HepG2 (cell line): ENCODE data around the gene ADIPOR1. TPM values are rescaled to one million over a fixed set of nuclear protein-coding genes. Genes with fewer than 3 reads are reported as not detected.

ENCODE experiments used
- ATF1 ChIP-seq: IDR thresholded peaks from 2 replicates; pipeline ENCODE4 v1.6.1; 2016; ENCODE audit warnings: mild to moderate bottlenecking, control low read depth
- ATF7-NPFF ChIP-seq: sonication (generic); formaldehyde crosslinking; IDR thresholded peaks from 2 replicates; pipeline ENCODE4 v1.8.1; 2023; ENCODE audit warnings: mild to moderate bottlenecking, low read depth, missing genetic modification reagents, moderate library complexity
- CREM ChIP-seq, 2 experiments: sonication (generic) in 1 of 2; formaldehyde crosslinking in 1 of 2; IDR thresholded peaks; 2 replicates each; pipeline versions ENCODE4 v1.4.0 to v1.6.1; 2016 to 2020; ENCODE audit warnings: antibody characterized with exemption in 1 of 2, mild to moderate bottlenecking in 1 of 2, missing genetic modification reagents in 1 of 2
- ELF1 ChIP-seq: sonication (generic); formaldehyde crosslinking; IDR thresholded peaks from 2 replicates; pipeline ENCODE4 v1.4.0; 2020; ENCODE audit warnings: missing genetic modification reagents
- HNRNPLL ChIP-seq: fragments of 200-400 bp; formaldehyde crosslinking; IDR thresholded peaks from 2 replicates; pipeline ENCODE4 v1.6.1; 2017; ENCODE audit warnings: mild to moderate bottlenecking, low read depth, low read length; ENCODE audit not compliant: poor library complexity, severe bottlenecking
- KDM5A ChIP-seq: fragments of 200-600 bp; sonication (generic); IDR thresholded peaks from 2 replicates; pipeline ENCODE4 v1.7.0; 2018; ENCODE audit warnings: antibody characterized with exemption, mild to moderate bottlenecking, low read length, borderline replicate concordance
- KLF13 ChIP-seq: sonication (generic); formaldehyde crosslinking; IDR thresholded peaks from 2 replicates; pipeline ENCODE4 v1.4.0; 2020; ENCODE audit warnings: mild to moderate bottlenecking, missing genetic modification reagents
- RELA ChIP-seq: sonication (generic); formaldehyde crosslinking; IDR thresholded peaks from 2 replicates; pipeline ENCODE4 v1.4.0; 2020; ENCODE audit warnings: missing genetic modification reagents
- SIN3A ChIP-seq: IDR thresholded peaks from 2 replicates; pipeline ENCODE4 v1.6.1; 2011; ENCODE audit warnings: low read depth, mild to moderate bottlenecking, control low read depth, low read length, borderline replicate concordance
- SPEN ChIP-seq: sonication (generic); formaldehyde crosslinking; IDR thresholded peaks from 2 replicates; pipeline ENCODE4 v1.5.1; 2020; ENCODE audit warnings: low read depth, mild to moderate bottlenecking, missing genetic modification reagents
- TARDBP ChIP-seq: sonication (generic); formaldehyde crosslinking; IDR thresholded peaks from 2 replicates; pipeline ENCODE4 v1.8.0; 2022; ENCODE audit warnings: mild to moderate bottlenecking, missing genetic modification reagents
- ZNF335 ChIP-seq: sonication (generic); formaldehyde crosslinking; IDR thresholded peaks from 2 replicates; pipeline ENCODE4 v1.4.0; 2020; ENCODE audit warnings: missing genetic modification reagents
- ZNF33A ChIP-seq: sonication (generic); formaldehyde crosslinking; IDR thresholded peaks from 2 replicates; pipeline ENCODE4 v1.5.1; 2020; ENCODE audit warnings: missing genetic modification reagents, mild to moderate bottlenecking, moderate library complexity, borderline replicate concordance
- ZNF709 ChIP-seq: sonication (generic); formaldehyde crosslinking; IDR thresholded peaks from 2 replicates; pipeline ENCODE4 v1.5.0; 2020; ENCODE audit warnings: mild to moderate bottlenecking, missing genetic modification reagents
- ZNF788 ChIP-seq: sonication (generic); formaldehyde crosslinking; IDR thresholded peaks from 2 replicates; pipeline ENCODE4 v1.5.0; 2020; ENCODE audit warnings: mild to moderate bottlenecking, missing genetic modification reagents, borderline replicate concordance
- ZNF891 ChIP-seq: sonication (generic); formaldehyde crosslinking; IDR thresholded peaks from 2 replicates; pipeline ENCODE4 v1.5.0; 2020; ENCODE audit warnings: mild to moderate bottlenecking, missing genetic modification reagents
- polyA plus RNA-seq, 8 experiments: library from polyadenylated mRNA; depleted of rRNA in 3 of 8; stranded (reverse) in 7 of 8; unstranded in 1 of 8; fragments of >200 nt; fragmentation: Illumina TruSeq in 4 of 8; extraction: Trizol in 4 of 8; gene quantifications; 2 replicates each; pipeline versions ENCODE4 v1.2.1 to v1.2.3, GENCODE V29; 2011 to 2016; ENCODE audit warnings: low read depth in 4 of 8, missing spikeins in 1 of 8, mixed read lengths in 1 of 8; ENCODE audit not compliant: insufficient read depth in 1 of 8
- total RNA-seq, 5 experiments: library from RNA; depleted of rRNA; stranded (reverse); fragments of >200 nt; fragmentation: Illumina TruSeq; extraction: Trizol; gene quantifications; 2 replicates each; pipeline ENCODE4 v1.2.3, GENCODE V29; 2016; ENCODE audit warnings: low read depth in 1 of 5
- TF ChIP-seq, protein P1 (sequence below): IDR thresholded peaks from 2 replicates; pipeline ENCODE4 v1.6.1; 2018; ENCODE audit warnings: missing genetic modification reagents
- TF ChIP-seq, protein P2 (sequence below): sonication (generic); formaldehyde crosslinking; conservative IDR thresholded peaks from 2 replicates; pipeline ENCODE4 v1.4.0; 2020; ENCODE audit warnings: mild to moderate bottlenecking, missing genetic modification reagents, moderate library complexity
- TF ChIP-seq, protein P3 (sequence below), 2 experiments: sonication (generic) in 1 of 2; formaldehyde crosslinking in 1 of 2; IDR thresholded peaks; 2 replicates each; pipeline versions ENCODE4 v1.4.0 to v1.6.1; 2016 to 2020; ENCODE audit warnings: borderline replicate concordance in 1 of 2, low read depth in 1 of 2, mild to moderate bottlenecking in 1 of 2, missing genetic modification reagents in 1 of 2

Gene ADIPOR1
- total and polyA plus RNA-seq, 2 of the 13 experiments (the other 11 are each of a cell fraction or from before 2014, with no cell fraction given) = 60.0 to 141 TPM

DNA sequence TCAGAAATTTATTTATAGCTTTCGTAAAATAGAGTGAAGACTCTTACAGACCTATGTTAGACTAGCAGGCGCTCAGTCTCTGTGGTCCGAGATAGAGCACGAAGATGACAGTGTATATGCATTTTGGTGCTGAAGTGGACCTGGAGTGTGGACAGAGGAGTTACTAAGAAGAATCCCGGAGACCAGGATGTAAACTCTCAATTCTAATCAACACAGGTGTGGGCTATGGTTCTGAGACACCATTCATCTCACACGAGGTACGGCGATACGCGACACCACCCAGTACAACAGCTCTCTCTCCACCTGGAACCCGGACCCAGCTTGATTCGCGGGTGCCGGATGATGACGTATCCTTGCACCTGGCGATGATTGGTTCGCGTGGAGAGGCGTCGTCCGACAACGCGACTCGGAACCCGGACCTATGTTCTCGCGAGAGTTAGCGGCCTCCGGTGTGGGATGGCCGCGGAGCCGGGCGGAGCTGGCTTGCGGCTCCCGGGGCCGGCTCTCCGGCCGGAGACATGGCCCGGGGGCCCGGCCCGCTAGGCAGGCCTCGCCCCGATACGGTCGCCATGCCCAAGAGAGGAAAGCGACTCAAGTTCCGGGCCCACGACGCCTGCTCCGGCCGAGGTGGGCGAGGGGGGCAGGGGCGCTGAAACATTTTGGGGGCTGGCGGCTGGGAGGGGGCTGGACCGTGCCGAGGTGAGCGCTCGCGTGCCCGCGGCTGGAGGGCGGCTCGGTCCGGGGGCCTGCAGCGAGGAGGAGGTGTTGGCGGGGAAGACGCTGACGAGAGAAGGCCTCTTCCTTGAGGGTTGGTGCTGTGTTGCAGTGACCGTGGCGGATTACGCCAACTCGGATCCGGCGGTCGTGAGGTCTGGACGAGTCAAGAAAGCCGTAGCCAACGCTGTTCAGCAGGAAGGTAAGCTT, 49.1 kb upstream of the ADIPOR1 start, which contains the start of gene TMEM183A (continued):
- TF ChIP-seq RELA (CRISPR knock-in tag) = no peak
- peak; percentile 87 for TF ChIP-seq SIN3A
- 0 out of 2 replicates have a peak, but pooled peaks have one; percentile 37 for TF ChIP-seq ZNF33A
- peak; percentile 71; the same call in 1 of the 2 replicates for TF ChIP-seq ZNF788 (CRISPR knock-in tag)
- TF ChIP-seq, protein P1, sequence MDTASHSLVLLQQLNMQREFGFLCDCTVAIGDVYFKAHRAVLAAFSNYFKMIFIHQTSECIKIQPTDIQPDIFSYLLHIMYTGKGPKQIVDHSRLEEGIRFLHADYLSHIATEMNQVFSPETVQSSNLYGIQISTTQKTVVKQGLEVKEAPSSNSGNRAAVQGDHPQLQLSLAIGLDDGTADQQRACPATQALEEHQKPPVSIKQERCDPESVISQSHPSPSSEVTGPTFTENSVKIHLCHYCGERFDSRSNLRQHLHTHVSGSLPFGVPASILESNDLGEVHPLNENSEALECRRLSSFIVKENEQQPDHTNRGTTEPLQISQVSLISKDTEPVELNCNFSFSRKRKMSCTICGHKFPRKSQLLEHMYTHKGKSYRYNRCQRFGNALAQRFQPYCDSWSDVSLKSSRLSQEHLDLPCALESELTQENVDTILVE = peak; percentile 58; the same call in 1 of the 2 replicates
- peak; percentile 39; the same call in 1 of the 2 replicates for TF ChIP-seq TARDBP (CRISPR knock-in tag)
- no peak for TF ChIP-seq KLF13 (CRISPR knock-in tag)
- TF ChIP-seq ATF1 = peak; percentile 98
- 0 out of 2 replicates have a peak, but pooled peaks have one; percentile 23 for TF ChIP-seq ATF7-NPFF
- TF ChIP-seq, protein P2, sequence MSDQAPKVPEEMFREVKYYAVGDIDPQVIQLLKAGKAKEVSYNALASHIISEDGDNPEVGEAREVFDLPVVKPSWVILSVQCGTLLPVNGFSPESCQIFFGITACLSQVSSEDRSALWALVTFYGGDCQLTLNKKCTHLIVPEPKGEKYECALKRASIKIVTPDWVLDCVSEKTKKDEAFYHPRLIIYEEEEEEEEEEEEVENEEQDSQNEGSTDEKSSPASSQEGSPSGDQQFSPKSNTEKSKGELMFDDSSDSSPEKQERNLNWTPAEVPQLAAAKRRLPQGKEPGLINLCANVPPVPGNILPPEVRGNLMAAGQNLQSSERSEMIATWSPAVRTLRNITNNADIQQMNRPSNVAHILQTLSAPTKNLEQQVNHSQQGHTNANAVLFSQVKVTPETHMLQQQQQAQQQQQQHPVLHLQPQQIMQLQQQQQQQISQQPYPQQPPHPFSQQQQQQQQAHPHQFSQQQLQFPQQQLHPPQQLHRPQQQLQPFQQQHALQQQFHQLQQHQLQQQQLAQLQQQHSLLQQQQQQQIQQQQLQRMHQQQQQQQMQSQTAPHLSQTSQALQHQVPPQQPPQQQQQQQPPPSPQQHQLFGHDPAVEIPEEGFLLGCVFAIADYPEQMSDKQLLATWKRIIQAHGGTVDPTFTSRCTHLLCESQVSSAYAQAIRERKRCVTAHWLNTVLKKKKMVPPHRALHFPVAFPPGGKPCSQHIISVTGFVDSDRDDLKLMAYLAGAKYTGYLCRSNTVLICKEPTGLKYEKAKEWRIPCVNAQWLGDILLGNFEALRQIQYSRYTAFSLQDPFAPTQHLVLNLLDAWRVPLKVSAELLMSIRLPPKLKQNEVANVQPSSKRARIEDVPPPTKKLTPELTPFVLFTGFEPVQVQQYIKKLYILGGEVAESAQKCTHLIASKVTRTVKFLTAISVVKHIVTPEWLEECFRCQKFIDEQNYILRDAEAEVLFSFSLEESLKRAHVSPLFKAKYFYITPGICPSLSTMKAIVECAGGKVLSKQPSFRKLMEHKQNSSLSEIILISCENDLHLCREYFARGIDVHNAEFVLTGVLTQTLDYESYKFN (CRISPR knock-in tag) = peak; percentile 45
- TF ChIP-seq ELF1 (CRISPR knock-in tag) = peak; percentile 80
- no peak for TF ChIP-seq ZNF891 (CRISPR knock-in tag)
- peak; percentile 38; the same call in 1 of the 2 replicates for TF ChIP-seq ZNF335
- TF ChIP-seq CREM (IDR thresholded peaks at IDR 0.05) = peak; percentile 97
- peak; percentile 90 for TF ChIP-seq CREM (CRISPR knock-in tag; IDR thresholded peaks at IDR 0.05)
- TF ChIP-seq KDM5A = peak; percentile 93
- TF ChIP-seq, protein P3, sequence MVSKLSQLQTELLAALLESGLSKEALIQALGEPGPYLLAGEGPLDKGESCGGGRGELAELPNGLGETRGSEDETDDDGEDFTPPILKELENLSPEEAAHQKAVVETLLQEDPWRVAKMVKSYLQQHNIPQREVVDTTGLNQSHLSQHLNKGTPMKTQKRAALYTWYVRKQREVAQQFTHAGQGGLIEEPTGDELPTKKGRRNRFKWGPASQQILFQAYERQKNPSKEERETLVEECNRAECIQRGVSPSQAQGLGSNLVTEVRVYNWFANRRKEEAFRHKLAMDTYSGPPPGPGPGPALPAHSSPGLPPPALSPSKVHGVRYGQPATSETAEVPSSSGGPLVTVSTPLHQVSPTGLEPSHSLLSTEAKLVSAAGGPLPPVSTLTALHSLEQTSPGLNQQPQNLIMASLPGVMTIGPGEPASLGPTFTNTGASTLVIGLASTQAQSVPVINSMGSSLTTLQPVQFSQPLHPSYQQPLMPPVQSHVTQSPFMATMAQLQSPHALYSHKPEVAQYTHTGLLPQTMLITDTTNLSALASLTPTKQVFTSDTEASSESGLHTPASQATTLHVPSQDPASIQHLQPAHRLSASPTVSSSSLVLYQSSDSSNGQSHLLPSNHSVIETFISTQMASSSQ (IDR thresholded peaks at IDR 0.05; ENCODE audit: low read depth) = no peak
- TF ChIP-seq, protein P3 (CRISPR knock-in tag; IDR thresholded peaks at IDR 0.05; ENCODE audit: borderline replicate concordance) = peak; percentile 73
- TF ChIP-seq SPEN = peak; percentile 52
- peak; percentile 59; the same call in 1 of the 2 replicates for TF ChIP-seq ZNF709 (CRISPR knock-in tag)
- TF ChIP-seq HNRNPLL = peak; percentile 60
